Measurements from ENCODE around the gene TNS3.

DNA sequence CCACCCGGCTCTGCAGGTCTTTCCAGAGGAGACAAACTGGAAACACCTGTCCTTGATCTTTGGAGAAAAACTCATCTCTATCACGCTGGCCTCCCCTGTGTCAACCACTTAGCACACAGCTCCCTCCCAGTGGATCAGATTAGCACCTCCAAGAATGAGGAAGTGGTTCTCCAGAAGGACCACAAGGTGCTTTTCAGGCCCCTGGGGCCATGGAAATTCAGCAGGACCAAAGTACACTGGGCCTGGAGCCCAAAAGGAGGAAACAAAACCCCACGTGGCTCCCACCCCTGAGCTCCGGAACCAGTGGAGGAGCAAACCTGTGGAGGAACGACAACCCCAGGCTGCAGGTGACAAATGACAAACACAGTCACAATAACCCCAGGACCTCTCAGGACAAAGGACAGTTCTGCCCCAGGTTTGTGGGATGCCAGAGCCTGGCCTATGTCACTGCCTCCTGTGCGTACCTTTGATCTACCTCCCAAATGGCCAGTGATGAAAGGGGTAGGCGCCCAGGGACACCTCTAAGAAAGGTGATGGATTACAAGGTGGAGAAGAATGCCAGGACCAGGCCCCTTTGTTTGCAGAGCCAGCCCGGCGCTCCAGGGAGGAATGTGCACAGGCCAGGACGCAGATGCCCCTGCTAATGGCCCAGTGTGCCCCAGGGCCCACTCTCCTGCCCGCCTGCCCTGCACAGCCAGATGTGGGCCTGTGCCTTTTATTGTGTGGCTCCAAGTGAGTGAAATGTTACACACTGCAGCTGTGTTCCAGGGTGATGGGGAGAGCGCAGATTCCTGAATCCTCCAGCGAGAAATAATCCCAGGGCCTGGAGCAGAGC is 5.7 kb downstream of the TNS3 start:
- no peak for TF ChIP-seq RCOR1 (conservative IDR thresholded peaks at IDR 0.05; ENCODE audit: low read depth, low read length)
- TF ChIP-seq, protein P1, sequence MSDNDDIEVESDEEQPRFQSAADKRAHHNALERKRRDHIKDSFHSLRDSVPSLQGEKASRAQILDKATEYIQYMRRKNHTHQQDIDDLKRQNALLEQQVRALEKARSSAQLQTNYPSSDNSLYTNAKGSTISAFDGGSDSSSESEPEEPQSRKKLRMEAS (IDR thresholded peaks at IDR 0.05; ENCODE audit: low read depth, low read length), result no peak
- no peak for TF ChIP-seq SMC3 (IDR thresholded peaks at IDR 0.05; ENCODE audit: borderline replicate concordance, low read length)
- TF ChIP-seq POLR2AphosphoS5 (IDR thresholded peaks at IDR 0.05; ENCODE audit: low read length), result no peak
- TF ChIP-seq MYC (IDR thresholded peaks at IDR 0.05; ENCODE audit: insufficient read depth, insufficient read length, insufficient replicate concordance, low read length, severe bottlenecking), result no peak
- no peak for TF ChIP-seq RBBP5 (conservative IDR thresholded peaks at IDR 0.05)
- TF ChIP-seq YY1 (IDR thresholded peaks at IDR 0.05; ENCODE audit: low read depth, low read length), result no peak
- TF ChIP-seq RAD21 (IDR thresholded peaks at IDR 0.05; ENCODE audit: insufficient read depth, low read depth, low read length), result no peak
- TF ChIP-seq, protein P2, sequence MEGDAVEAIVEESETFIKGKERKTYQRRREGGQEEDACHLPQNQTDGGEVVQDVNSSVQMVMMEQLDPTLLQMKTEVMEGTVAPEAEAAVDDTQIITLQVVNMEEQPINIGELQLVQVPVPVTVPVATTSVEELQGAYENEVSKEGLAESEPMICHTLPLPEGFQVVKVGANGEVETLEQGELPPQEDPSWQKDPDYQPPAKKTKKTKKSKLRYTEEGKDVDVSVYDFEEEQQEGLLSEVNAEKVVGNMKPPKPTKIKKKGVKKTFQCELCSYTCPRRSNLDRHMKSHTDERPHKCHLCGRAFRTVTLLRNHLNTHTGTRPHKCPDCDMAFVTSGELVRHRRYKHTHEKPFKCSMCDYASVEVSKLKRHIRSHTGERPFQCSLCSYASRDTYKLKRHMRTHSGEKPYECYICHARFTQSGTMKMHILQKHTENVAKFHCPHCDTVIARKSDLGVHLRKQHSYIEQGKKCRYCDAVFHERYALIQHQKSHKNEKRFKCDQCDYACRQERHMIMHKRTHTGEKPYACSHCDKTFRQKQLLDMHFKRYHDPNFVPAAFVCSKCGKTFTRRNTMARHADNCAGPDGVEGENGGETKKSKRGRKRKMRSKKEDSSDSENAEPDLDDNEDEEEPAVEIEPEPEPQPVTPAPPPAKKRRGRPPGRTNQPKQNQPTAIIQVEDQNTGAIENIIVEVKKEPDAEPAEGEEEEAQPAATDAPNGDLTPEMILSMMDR (IDR thresholded peaks at IDR 0.05 in 2 of 3, conservative IDR thresholded peaks at IDR 0.05 in 1 of 3; ENCODE audit: control insufficient read depth in 2 of 3, extremely low read depth in 1 of 3, insufficient read depth in 1 of 3, low read depth in 3 of 3, low read length in 3 of 3), result no peak
- TF ChIP-seq, protein P3, sequence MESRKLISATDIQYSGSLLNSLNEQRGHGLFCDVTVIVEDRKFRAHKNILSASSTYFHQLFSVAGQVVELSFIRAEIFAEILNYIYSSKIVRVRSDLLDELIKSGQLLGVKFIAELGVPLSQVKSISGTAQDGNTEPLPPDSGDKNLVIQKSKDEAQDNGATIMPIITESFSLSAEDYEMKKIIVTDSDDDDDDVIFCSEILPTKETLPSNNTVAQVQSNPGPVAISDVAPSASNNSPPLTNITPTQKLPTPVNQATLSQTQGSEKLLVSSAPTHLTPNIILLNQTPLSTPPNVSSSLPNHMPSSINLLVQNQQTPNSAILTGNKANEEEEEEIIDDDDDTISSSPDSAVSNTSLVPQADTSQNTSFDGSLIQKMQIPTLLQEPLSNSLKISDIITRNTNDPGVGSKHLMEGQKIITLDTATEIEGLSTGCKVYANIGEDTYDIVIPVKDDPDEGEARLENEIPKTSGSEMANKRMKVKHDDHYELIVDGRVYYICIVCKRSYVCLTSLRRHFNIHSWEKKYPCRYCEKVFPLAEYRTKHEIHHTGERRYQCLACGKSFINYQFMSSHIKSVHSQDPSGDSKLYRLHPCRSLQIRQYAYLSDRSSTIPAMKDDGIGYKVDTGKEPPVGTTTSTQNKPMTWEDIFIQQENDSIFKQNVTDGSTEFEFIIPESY (IDR thresholded peaks at IDR 0.05), result no peak

Measured in GM12878 (cell line).